ENCODE measurements around the gene ILDR2.

ILDR2 gene

DNA sequence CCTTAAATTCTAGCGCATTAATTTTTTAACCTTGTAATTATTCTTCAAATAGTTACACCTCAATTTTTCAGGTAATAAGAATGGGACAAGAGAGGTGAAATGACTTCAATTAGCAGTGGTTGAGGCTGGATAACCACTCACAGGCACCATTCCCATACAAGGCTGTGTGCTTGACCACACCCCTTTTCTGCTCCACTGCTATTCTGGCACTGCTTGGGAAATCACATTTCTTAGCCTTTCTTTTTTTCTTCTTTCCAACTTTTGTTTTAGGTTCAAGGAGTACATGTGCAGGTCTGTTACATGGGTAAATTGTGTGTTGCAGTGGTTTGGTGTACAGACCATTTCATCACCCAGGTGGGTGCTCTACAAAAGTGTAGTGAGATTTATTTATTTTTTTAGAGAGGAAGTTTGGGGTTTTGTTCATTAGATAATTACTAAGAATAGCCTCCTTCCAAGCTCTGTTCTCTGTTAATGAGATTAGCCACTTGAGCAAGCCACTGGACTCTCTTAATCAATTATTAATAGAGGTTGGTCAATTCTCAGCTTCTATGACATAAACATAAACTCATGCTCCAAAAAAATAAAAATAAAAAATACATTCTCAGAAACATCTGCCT, 14.4 kb downstream of the ILDR2 start:
- no peaks in the 10 kb centered on the region for H3K9me3 ChIP-seq (replicated peaks; ENCODE audit: low read length)
- peaks cover 15% of the 10 kb centered on the region for H3K27me3 ChIP-seq (ENCODE audit: control insufficient read depth, insufficient read depth, low read length)
- no peaks in the 10 kb centered on the region for H3K36me3 ChIP-seq (ENCODE audit: insufficient read depth, low read length)
- no peak overlapping the region for H3K4me2 ChIP-seq (ENCODE audit: low read length)
- H3K9ac ChIP-seq (ENCODE audit: low read depth, low read length), result no peak overlapping the region
- no peak overlapping the region for H3K4me3 ChIP-seq (ENCODE audit: low read length)
- no peaks in the 10 kb centered on the region for H3K4me1 ChIP-seq (ENCODE audit: control insufficient read depth, insufficient read depth, low read length)

DNA sequence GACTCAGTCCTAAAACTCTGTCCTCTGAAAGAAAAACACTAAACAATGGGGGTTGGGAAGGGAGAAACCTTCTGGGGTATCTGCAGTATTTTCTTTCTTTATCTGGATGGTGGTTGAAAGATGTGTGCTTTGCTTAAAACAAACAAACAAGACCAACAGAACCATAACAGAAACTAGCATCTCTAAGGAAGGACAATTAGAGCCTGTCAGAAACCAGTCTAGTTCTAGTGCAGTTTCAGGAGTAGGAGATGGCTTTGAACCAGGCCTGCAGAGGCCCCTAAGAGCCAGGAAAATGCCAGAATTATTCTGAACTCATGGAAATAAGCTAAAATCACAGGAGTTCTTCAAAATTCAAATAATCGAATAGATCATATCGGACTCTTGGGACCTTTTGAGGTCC, 18.5 kb downstream of the ILDR2 start:
- Histone ChIP-seq H3K4me3 (ENCODE audit: low read length) (no peak overlapping the region), H3K36me3 (ENCODE audit: insufficient read depth, low read length) (no peaks in the 10 kb centered on the region), H3K9me3 (replicated peaks; ENCODE audit: low read length) (no peaks in the 10 kb centered on the region), H3K27me3 (ENCODE audit: control insufficient read depth, insufficient read depth, low read length) (peaks cover 11% of the 10 kb centered on the region), H3K9ac (ENCODE audit: low read depth, low read length) (no peak overlapping the region), H3K4me1 (ENCODE audit: control insufficient read depth, insufficient read depth, low read length) (peaks cover 6% of the 10 kb centered on the region), H3K4me2 (ENCODE audit: low read length) (no peak overlapping the region)

DNA sequence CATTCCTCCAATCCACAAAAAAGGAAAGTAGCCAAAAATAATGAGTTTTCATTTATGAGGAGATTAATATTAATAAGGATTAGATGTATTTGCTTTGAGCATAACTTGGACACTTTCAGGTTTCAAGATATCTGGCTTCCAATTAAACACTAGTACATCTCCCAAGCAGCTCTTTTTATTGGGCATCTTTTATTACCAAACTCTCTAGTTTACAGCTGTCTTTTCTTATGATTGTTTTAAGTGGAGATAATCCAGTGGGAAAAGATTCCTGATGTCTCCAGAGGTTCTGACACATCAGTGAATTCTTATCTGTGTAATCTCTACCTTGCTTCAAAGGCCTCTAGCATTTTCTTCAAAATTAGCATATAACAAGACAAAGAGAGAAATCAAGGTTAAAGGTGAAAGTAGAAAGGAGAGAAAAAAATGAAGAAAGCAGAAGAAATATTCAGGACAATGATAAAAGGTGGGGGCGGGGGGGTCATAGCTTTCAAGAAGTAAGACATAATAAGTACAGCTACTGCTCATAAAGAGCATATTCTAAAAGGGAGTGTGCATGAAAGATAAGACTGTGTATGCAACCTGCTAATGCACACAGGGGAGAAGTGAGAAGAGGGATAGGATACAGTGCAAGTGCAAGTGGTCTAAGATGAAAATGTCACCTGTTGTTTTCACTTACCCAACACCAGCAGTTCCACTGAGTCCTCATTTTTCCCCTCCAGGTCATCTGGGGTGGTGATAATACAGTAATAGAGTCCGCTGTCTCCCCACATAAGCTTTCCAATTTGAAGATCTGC, 19.1 kb downstream of the ILDR2 start:
- Histone ChIP-seq H3K4me2 (ENCODE audit: low read length) (no peak overlapping the region), H3K27me3 (ENCODE audit: control insufficient read depth, insufficient read depth, low read length) (peaks cover 11% of the 10 kb centered on the region), H3K9me3 (replicated peaks; ENCODE audit: low read length) (no peaks in the 10 kb centered on the region), H3K36me3 (ENCODE audit: insufficient read depth, low read length) (no peaks in the 10 kb centered on the region), H3K4me1 (ENCODE audit: control insufficient read depth, insufficient read depth, low read length) (peaks cover 6% of the 10 kb centered on the region), H3K9ac (ENCODE audit: low read depth, low read length) (no peak overlapping the region), H3K4me3 (ENCODE audit: low read length) (no peak overlapping the region)

DNA sequence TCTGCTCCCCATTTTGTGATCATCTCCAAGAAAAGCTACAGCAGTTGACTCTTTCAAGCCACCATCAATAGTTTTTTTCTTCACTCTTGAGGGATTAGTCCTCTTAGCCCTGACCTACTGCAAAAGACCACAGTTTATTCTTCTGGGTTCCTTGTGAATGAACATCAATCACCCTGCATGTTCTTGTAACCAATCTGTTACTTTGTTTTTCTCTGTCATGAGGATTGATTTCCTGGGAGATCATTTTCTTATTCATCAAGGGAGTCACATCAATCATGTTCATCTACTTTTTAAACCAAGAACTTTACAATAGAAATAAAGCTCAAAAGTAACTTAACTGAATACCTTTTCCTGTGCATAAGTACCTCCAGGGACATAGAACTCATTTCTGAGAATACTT, 21.8 kb downstream of the ILDR2 start:
- Histone ChIP-seq H3K4me1 (ENCODE audit: control insufficient read depth, insufficient read depth, low read length) (peaks cover 6% of the 10 kb centered on the region), H3K4me3 (ENCODE audit: low read length) (no peak overlapping the region), H3K9ac (ENCODE audit: low read depth, low read length) (no peak overlapping the region), H3K36me3 (ENCODE audit: insufficient read depth, low read length) (no peaks in the 10 kb centered on the region), H3K9me3 (replicated peaks; ENCODE audit: low read length) (no peaks in the 10 kb centered on the region), H3K4me2 (ENCODE audit: low read length) (no peak overlapping the region), H3K27me3 (ENCODE audit: control insufficient read depth, insufficient read depth, low read length) (no peaks in the 10 kb centered on the region)

DNA sequence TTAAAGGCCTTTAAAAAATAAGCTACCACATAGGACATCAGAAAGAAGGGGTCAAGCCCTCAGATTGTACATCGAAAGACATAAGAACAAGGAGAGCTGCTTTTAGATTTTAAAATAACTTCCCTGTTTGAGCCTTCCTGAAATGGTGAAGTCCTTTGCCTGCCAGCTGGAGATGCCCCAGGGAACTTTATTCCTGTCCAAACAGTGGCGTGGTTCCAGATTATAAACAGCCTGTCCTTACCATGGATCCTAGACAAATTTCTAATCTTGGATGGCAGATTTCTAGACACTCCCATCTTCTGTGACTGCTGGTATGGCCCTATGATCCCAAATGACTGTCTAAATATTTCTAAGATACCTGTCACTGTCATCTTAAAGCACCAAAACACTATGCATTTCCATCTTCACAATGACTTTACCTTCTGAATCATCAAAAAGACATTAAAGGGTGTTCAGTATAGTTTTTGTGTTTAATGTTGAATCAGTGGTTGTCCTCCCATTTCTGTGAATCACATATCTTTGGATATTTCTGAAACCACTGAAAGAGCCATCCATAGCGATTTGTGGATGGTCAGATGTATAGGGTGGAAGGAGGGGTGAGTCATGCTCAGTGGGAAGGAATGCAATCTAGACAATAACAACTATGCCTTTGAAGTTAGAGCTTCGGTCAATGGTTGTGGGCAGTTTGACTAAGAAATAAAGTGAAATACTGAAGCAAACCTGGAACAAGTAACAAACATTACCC, 23.2 kb downstream of the ILDR2 start:
- peaks cover 1% of the 10 kb centered on the region for H3K27me3 ChIP-seq (ENCODE audit: control insufficient read depth, insufficient read depth, low read length)

DNA sequence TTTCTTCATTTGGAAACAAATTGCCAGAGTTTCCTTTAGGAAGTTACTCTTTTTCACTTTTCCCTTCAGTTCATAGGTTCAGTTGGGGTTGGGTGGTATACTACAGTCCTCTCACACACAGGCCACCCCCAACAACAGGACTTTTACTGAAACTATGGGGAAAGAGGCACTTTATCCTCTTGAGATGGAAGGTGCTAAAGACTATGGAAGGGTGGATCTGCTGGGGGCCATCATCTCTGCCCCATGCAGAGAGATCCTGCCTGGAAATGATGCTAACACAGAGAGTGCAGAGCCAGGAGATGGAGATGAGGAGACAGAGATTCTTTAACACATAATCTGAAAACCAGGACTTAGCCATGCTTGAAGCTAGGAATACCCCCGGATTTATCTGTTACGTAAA, 24.3 kb downstream of the ILDR2 start:
- Histone ChIP-seq H3K36me3 (ENCODE audit: insufficient read depth, low read length) (no peaks in the 10 kb centered on the region), H3K4me1 (ENCODE audit: control insufficient read depth, insufficient read depth, low read length) (peaks cover 12% of the 10 kb centered on the region), H3K4me2 (ENCODE audit: low read length) (no peak overlapping the region), H3K9me3 (replicated peaks; ENCODE audit: low read length) (no peaks in the 10 kb centered on the region), H3K27me3 (ENCODE audit: control insufficient read depth, insufficient read depth, low read length) (peaks cover 4% of the 10 kb centered on the region), H3K4me3 (ENCODE audit: low read length) (no peak overlapping the region), H3K9ac (ENCODE audit: low read depth, low read length) (no peak overlapping the region)

More for the DNA sequence above, 23.2 kb downstream of the ILDR2 start:
- Histone ChIP-seq H3K36me3 (ENCODE audit: insufficient read depth, low read length) (no peaks in the 10 kb centered on the region), H3K9me3 (replicated peaks; ENCODE audit: low read length) (no peaks in the 10 kb centered on the region), H3K4me3 (ENCODE audit: low read length) (no peak overlapping the region), H3K9ac (ENCODE audit: low read depth, low read length) (no peak overlapping the region), H3K4me1 (ENCODE audit: control insufficient read depth, insufficient read depth, low read length) (peaks cover 10% of the 10 kb centered on the region), H3K4me2 (ENCODE audit: low read length) (no peak overlapping the region)

DNA sequence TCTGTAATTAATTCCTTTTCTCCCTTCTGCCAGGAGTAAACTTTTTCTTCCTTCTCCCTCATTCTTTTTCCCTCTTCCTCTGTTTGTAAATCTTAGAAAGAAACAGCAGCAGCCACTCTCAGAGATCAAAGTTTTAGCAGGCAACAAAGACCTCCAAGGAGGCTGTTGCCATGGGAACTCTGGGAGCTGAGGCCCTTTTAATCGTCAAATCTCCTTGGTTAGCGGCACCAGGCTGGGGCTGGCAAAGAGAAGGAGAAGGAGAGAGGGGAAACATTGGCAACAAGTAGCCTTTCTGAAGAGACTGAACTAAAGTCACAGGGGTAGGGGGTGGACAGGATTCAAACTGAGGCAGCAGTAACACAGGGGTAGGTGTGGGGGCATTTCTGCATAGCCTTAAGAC, 25.2 kb downstream of the ILDR2 start:
- Histone ChIP-seq H3K4me2 (ENCODE audit: low read length) (no peak overlapping the region), H3K27me3 (ENCODE audit: control insufficient read depth, insufficient read depth, low read length) (peaks cover 4% of the 10 kb centered on the region), H3K4me3 (ENCODE audit: low read length) (no peak overlapping the region)

DNA sequence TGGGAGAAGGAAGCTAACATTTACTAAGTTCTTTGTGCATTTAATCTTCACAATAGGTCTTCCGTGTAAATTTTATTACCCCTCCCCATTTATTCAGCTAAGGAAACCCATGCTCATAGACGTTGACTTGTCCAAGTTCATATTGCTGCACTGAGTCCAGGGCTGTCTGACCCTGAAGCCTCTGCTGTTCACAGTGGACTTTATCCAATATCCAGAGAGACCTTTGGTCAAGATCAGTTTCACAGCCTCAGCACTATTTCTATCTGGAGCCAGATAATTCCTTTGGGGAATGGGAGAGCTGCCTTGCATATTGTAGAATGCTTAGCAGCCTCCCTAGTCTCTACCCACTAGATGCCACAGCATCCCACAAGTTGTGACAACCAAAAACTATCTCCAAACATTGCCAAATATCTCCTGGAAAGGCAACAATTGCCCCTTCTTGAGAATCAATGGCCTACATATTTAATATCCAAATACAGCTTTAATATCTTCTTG, 26.4 kb downstream of the ILDR2 start:
- H3K36me3 ChIP-seq (ENCODE audit: insufficient read depth, low read length), result no peaks in the 10 kb centered on the region
- H3K4me3 ChIP-seq (ENCODE audit: low read length), result no peak overlapping the region
- no peak overlapping the region for H3K4me2 ChIP-seq (ENCODE audit: low read length)
- H3K27me3 ChIP-seq (ENCODE audit: control insufficient read depth, insufficient read depth, low read length), result peaks cover 4% of the 10 kb centered on the region
- H3K4me1 ChIP-seq (ENCODE audit: control insufficient read depth, insufficient read depth, low read length), result peaks cover 21% of the 10 kb centered on the region
- no peak overlapping the region for H3K9ac ChIP-seq (ENCODE audit: low read depth, low read length)
- H3K9me3 ChIP-seq (replicated peaks; ENCODE audit: low read length), result no peaks in the 10 kb centered on the region

More for the DNA sequence above, 25.2 kb downstream of the ILDR2 start:
- Histone ChIP-seq H3K4me1 (ENCODE audit: control insufficient read depth, insufficient read depth, low read length) (peaks cover 12% of the 10 kb centered on the region), H3K36me3 (ENCODE audit: insufficient read depth, low read length) (no peaks in the 10 kb centered on the region), H3K9me3 (replicated peaks; ENCODE audit: low read length) (no peaks in the 10 kb centered on the region), H3K9ac (ENCODE audit: low read depth, low read length) (no peak overlapping the region)

DNA sequence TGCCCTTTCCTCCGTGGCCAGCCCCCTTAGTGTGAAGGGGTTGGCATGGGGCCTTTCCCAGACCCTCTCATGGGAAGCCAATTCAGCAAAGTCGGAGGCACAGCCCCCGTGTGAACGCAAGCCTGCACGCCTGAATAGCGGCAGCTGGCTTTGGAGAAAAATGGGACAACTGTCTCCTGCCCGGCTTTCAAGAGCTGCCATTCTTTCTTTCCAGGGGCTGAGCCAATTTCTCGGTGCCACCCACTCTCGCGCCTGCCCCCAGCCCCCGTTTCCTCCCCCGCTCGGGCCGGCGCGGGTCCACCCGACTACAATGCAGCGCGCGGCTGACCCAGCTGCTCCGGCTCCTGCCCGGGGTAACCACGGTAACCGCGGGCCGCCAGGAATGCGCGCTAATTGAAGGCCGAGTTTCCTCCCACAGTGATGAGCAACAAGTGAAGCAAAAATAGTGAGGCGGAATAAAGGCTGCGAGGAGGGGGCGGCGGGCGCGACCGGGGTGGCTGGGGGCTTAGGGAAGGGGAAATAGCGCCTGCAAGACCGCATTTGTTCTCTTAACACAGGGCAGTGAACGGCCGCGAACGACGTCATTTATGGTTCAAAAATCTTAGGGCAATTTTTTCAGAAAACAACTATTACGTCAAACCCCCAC, 27.8 kb downstream of the ILDR2 start:
- peak overlapping the region; percentile 18 for H3K9ac ChIP-seq (ENCODE audit: low read depth, low read length)
- peaks cover 19% of the 10 kb centered on the region for H3K4me1 ChIP-seq (ENCODE audit: control insufficient read depth, insufficient read depth, low read length)
- no peaks in the 10 kb centered on the region for H3K9me3 ChIP-seq (replicated peaks; ENCODE audit: low read length)
- H3K4me3 ChIP-seq (ENCODE audit: low read length), result peak overlapping the region; percentile 59
- peak overlapping the region; percentile 79 for H3K4me2 ChIP-seq (ENCODE audit: low read length)
- H3K27me3 ChIP-seq (ENCODE audit: control insufficient read depth, insufficient read depth, low read length), result peaks cover 4% of the 10 kb centered on the region
- H3K36me3 ChIP-seq (ENCODE audit: insufficient read depth, low read length), result no peaks in the 10 kb centered on the region

DNA sequence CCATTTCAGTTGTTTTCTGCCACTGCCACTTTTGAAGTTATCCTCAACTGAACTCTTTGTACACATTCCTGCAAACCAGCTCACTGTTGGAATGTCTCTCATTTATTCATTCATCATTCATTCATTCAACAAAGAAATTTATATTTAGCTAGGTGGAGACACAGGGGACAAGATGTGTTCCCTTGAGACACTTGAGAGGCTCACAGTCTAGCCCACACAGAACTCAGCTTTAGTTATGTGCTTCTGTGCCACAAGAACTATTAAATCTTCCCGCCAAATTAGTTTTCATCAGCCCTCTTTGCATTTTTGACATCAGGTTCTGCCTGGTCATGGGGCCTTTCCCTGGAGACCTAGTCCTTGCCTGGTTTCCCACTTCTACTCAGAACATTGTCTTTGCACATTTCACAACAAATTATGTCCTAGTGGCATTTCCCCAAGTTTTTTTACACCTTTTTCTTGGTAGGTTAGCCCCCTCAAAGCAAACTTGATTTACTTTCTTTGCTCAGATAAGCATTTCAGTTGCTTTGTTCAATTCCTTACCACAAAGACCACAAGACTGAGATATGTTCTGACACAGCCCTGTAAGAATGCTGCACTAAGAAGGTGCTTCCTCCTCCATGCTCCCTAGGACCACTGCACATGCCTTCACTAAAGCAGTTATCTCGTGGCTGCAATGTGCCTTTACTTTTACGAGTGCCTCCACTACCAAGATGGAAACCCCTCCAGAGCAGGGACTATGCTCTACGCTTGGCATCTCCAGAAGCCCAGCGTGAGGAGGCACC, 31.0 kb downstream of the ILDR2 start:
- H3K27me3 ChIP-seq (ENCODE audit: control insufficient read depth, insufficient read depth, low read length), result peaks cover 4% of the 10 kb centered on the region
- no peak overlapping the region for H3K4me3 ChIP-seq (ENCODE audit: low read length)
- H3K9ac ChIP-seq (ENCODE audit: low read depth, low read length), result no peak overlapping the region
- no peaks in the 10 kb centered on the region for H3K9me3 ChIP-seq (replicated peaks; ENCODE audit: low read length)
- peaks cover 15% of the 10 kb centered on the region for H3K4me1 ChIP-seq (ENCODE audit: control insufficient read depth, insufficient read depth, low read length)
- no peak overlapping the region for H3K4me2 ChIP-seq (ENCODE audit: low read length)
- no peaks in the 10 kb centered on the region for H3K36me3 ChIP-seq (ENCODE audit: insufficient read depth, low read length)

Data from skeletal muscle satellite cell (primary cell).